Heart right ventricle (tissue), 16 donors: ENCODE data around the gene ATP13A5. TPM values are rescaled to one million over a fixed set of nuclear protein-coding genes. Genes with fewer than 3 reads are reported as not detected.

Experiments used
- ATAC-seq, 8 donors: fragments of 200-7000 bp; cut with Tn5 transposase; one replicate each; pipeline ENCODE4 v1.9.1; 2020; ENCODE audit warnings: mild to moderate bottlenecking in 8 of 8, moderate library complexity in 8 of 8, moderate number of reproducible peaks in 1 of 8
- DNase-seq, 2 donors: peaks; one replicate each; pipeline ENCODE4 v3.0.0-alpha.2; 2020
- H3K27ac ChIP-seq, 10 donors: fragments of 200-600 bp; sonication (generic) in 2 of 10; one replicate each; pipeline versions ENCODE4 v1.5.0 to v1.8.0; 2020 to 2022; ENCODE audit warnings: mild to moderate bottlenecking in 3 of 10
- H3K27me3 ChIP-seq, 7 donors: fragments of 200-600 bp; one replicate each; pipeline ENCODE4 v1.8.0; 2021 to 2022; ENCODE audit warnings: mild to moderate bottlenecking in 2 of 7
- H3K36me3 ChIP-seq, 9 donors: fragments of 200-600 bp; sonication (generic) in 1 of 9; one replicate each; pipeline versions ENCODE4 v1.5.0 to v1.8.0; 2020 to 2022; ENCODE audit warnings: mild to moderate bottlenecking in 2 of 9
- H3K4me1 ChIP-seq, 9 donors: fragments of 200-600 bp; sonication (generic) in 1 of 9; one replicate each; pipeline versions ENCODE4 v1.5.0 to v1.8.0; 2020 to 2022; ENCODE audit warnings: mild to moderate bottlenecking in 4 of 9
- H3K4me3 ChIP-seq, 10 donors: fragments of 200-600 bp; sonication (generic) in 2 of 10; one replicate each; pipeline versions ENCODE4 v1.5.0 to v1.8.0; 2020 to 2022; ENCODE audit warnings: mild to moderate bottlenecking in 7 of 10, moderate library complexity in 2 of 10
- H3K9me3 ChIP-seq, 11 donors: fragments of 200-600 bp in 10 of 11; sonication (generic) in 2 of 11; one replicate each; pipeline versions ENCODE4 v1.5.0 to v1.8.0; 2013 to 2022; ENCODE audit warnings: mild to moderate bottlenecking in 2 of 11, control low read depth in 1 of 11, moderate library complexity in 1 of 11
- CTCF ChIP-seq, 9 donors: fragments of 200-600 bp; sonication (generic) in 2 of 9; IDR thresholded peaks; one replicate each; pipeline versions ENCODE4 v1.5.0 to v1.8.0; 2021 to 2022; ENCODE audit warnings: antibody characterized with exemption in 9 of 9, mild to moderate bottlenecking in 5 of 9, moderate library complexity in 1 of 9
- WGBS, 2 donors: extraction: QIAGEN DNeasy Blood & Tissue Kit; methylation state at CpG; one replicate each; pipeline ENCODE4 v1.1.7; 2013; ENCODE audit warnings: inconsistent platforms in 1 of 2; 5-methylcytosine and 5-hydroxymethylcytosine counted together
- intact Hi-C, 10 donors: fragments of 100-400 bp; cut with DNase I; formaldehyde crosslinking; loops; one replicate each; pipeline versions ENCODE4 v1.11.1 to v1.14.2; 2022
- polyA plus RNA-seq, 2 donors: library from polyadenylated mRNA; stranded (reverse); fragments of 200-250 nt; gene quantifications; one replicate each; pipeline ENCODE4 v1.2.3, GENCODE V29; 2013
- total RNA-seq, 10 donors: library from RNA; stranded (reverse); fragmentation: NEBNext Ultra II Directional in 3 of 10; extraction: Animal tissue kit (Norgen Biotek cat#: 25700) in 3 of 10; gene quantifications; one replicate each; pipeline versions ENCODE4 v1.2.1 to v1.2.4, GENCODE V29; 2021 to 2023
- donor health status: Arrhythmogenic right ventricular cardiomyopathy.
- donor health status: ischemic (EF 13 %, LVEDD 7.1; RV severe dilation, severe dysfunction).
- donor health status: healthy with polysubstance abuse.
- donor health status: DM: no; HTN: yes; CAD: no.
- donor health status: DM: no; HTN: no; CAD: no.
- donor health status: ischemic (EF 25% LVEDD 6.9; RV normal size, moderate dysfunction).
- donor health status: ischemic (EF 25% LVEDD 5.7; RV mildly dilated, moderate dysfunction).
- donor health status: healthy.
- donor health status: DM: yes; HTN: yes; CAD: no.
- donor health status: Ischemic cardiomyopathy.
- donor health status: ischemic (EF 35%, LVEDD 5.7; RV mildly dilated, moderate dysfunction).
- donor health status: nonischemic (EF 11% LVEDD 7.7; RV severe dilation, severe dysfunction).
- donor health status: DM: yes; HTN: yes; CAD: no.
- donor health status: PGD.
- donor health status: ischemic (EF 29% LVEDD 5.4; RV normal size, mild dysfunction).
- donor health status: nonischemic (EF 23%, LVEDD 6.1; RV moderate dilation, normal function).

The ATP13A5 gene
- total and polyA plus RNA-seq, 12 donors, result 0.06 TPM; not detected in 11

- Histone ChIP-seq H3K4me1 (no peaks in the 10 kb centered on the region), H3K27me3 (peaks cover 0 to 3% (median 0%) of the 10 kb centered on the region in 7 donors), H3K9me3 (no peaks in the 10 kb centered on the region), H3K36me3 (no peaks in the 10 kb centered on the region), H3K27ac (no peak overlapping the region), H3K4me3 (no peak overlapping the region)
- WGBS, 2 donors, result 56 to 60% methylated on average over 3 of the region's 3 CpGs
- peak in 4 of 8 donors; percentile 35 to 74 (median 40) for ATAC-seq
- DNase-seq, result no peak
- TF ChIP-seq CTCF (IDR thresholded peaks at IDR 0.05), result no peak
- intact Hi-C loops, result no loop called here
Observed at GRCh38 chr3:193391902-193392301, 13.3 kb upstream of the ATP13A5 start.

GRCh38 chr3:193389335-193389734 lies 10.8 kb upstream of the ATP13A5 start:
- no peaks in the 10 kb centered on the region for H3K9me3 ChIP-seq
- WGBS, 2 donors, result 73 to 82% methylated on average over 2 of the region's 2 CpGs

GRCh38 chr3:193388361-193388760 lies 9.8 kb upstream of the ATP13A5 start:
- Histone ChIP-seq H3K4me3 (no peak overlapping the region), H3K9me3 (no peaks in the 10 kb centered on the region), H3K27me3 (peaks cover 0 to 6% (median 0%) of the 10 kb centered on the region in 7 donors), H3K27ac (no peak overlapping the region), H3K36me3 (no peaks in the 10 kb centered on the region), H3K4me1 (no peaks in the 10 kb centered on the region)
- WGBS, 2 donors, result 74 to 75% methylated on average over 6 of the region's 6 CpGs
- ATAC-seq (peak in 1 of 8 donors; percentile 51), DNase-seq (no peak)
- no peak for TF ChIP-seq CTCF (IDR thresholded peaks at IDR 0.05)
- intact Hi-C loops, result no loop called here

More at GRCh38 chr3:193389335-193389734, 10.8 kb upstream of the ATP13A5 start:
- DNase-seq, result no peak
- no peak overlapping the region for H3K27ac ChIP-seq
- no peaks in the 10 kb centered on the region for H3K36me3 ChIP-seq
- TF ChIP-seq CTCF (IDR thresholded peaks at IDR 0.05), result no peak
- H3K4me3 ChIP-seq, result no peak overlapping the region
- intact Hi-C loops, result no loop called here
- H3K27me3 ChIP-seq, result peaks cover 0 to 6% (median 0%) of the 10 kb centered on the region in 7 donors
- no peak for ATAC-seq
- H3K4me1 ChIP-seq, result no peaks in the 10 kb centered on the region

- TF ChIP-seq CTCF (IDR thresholded peaks at IDR 0.05), result no peak
- no peak for ATAC-seq
- Histone ChIP-seq H3K27ac (no peak overlapping the region), H3K4me1 (no peaks in the 10 kb centered on the region), H3K27me3 (peaks cover 0 to 6% (median 0%) of the 10 kb centered on the region in 7 donors), H3K9me3 (no peaks in the 10 kb centered on the region), H3K4me3 (no peak overlapping the region), H3K36me3 (no peaks in the 10 kb centered on the region)
- WGBS, 2 donors, result 44 to 58% methylated on average over 2 of the region's 2 CpGs
- DNase-seq, result no peak
- intact Hi-C loops, result no loop called here
Observed at GRCh38 chr3:193387596-193387995, 9.0 kb upstream of the ATP13A5 start.
